Islet of Langerhans (tissue), 1 donor: ENCODE data around the gene MYRFL.
"Not testable (repeated sequence)": the region's sequence is repeated elsewhere in the genome, so short reads cannot be mapped to it uniquely, and the experiment has no call there.

Experiments used
- FAIRE-seq: peaks from one replicate; lab custom pipeline; 2011; peaks lifted over from hg19 to GRCh38; lab: Jason Lieb, UNC

Gene MYRFL

DNA sequence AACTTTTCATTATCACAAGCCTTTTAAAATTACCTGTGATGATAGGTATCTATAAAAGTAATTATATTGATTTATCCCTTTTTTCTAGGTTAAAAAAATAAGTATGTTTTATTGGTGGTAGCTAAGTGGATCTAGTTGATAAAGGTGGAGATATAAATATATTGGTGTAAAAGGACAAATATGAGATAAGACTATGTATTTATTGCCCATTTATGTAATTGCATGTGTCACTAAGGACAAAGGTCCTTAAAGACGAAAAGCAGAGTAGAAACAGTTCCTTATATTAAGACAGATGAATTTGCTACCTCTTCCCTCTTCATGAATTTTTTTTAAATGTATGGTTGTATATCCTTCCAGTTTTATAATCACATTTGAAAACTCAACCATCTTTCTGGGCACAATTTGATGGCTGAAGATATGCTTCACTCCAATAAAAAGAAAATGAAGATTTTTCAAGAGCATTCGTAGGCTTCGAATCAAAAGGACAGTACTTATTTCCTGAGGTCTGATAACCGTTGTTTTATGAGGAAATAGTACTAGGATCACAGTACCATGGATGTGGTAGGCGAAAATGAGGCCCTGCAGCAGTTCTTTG is at the start of gene MYRFL:
Gene MYRFL, plus strand, starts transcription at position 262 of the 595 bp plus-strand sequence. Its CDS starts 291 bp downstream, at position 553.
- no peak for FAIRE-seq

DNA sequence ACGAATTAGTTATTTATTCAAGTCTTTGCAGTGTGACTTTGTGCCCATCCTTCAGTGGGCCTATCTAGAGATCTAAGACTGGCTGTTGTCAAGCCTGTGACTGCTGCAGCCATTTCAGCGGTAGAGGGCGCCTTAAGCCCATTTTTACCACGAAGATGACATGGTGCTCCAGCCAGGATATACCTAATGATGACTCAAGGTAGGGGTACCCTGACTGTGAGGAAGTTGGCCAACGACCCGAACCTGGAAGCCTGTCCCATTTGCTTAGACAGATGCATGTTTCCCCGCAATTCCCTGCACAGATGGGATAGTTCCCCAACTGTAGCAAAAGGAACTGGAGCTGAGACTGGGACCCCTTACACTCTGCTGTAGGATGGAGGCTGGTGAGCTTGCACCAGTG is 45.1 kb upstream of the MYRFL start:
- no peak for FAIRE-seq

DNA sequence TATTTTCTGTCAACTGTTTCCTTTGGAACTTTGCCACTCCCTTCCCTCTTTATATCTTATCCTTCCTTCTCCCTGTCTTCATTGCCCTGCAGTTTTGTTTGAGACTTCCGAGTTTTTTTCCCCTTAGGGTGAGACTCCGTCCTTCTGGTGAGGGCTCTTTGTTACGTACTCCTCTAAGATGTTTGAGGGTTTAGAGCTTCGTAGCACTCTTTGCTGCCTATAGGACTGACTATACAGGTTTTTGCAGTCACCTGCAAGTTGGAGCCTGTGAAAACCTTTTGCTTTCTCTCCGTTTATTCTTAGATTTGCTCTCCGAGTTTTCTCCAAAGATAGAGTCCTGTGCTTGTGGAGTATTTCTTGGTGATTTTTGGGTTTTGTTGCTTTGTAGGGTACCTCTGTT is 41.7 kb upstream of the MYRFL start:
- no peak for FAIRE-seq

DNA sequence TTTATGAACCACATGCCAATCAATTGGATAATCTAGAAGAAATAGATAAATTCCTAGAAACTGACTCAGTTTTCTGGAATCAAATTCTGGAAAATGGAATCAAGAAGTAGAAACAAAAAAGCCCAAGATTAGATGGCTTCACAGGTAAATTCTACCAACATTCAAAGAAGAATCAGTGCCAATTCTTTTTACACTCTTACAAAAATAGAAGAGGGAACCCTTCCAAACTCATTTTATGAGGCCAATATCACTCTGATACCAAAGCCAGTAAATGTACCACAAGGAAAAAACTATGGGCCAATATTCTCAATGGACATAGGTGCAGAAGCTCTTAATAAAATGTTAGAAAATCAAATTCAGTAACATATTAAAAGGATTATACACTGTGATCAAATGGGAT is 35.7 kb upstream of the MYRFL start:
- no peak for FAIRE-seq

DNA sequence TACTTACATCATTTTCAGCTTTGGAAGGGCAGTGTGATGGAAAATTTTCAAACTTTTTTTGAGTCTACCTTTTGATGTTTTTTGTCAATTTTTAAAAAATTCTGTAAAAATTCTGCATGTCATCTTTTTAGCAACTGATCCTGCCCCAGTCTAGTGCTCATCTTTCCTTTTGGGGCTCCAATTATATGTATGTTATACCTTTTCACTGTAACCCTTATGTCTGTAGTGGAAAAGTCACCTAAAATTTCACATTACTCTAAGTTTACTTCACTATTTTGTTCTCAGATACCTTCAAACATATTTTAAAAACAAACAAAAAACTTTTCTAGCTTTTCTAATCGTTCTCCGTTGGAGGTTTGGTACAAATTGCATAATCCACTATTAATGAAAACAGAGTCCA is 32.5 kb upstream of the MYRFL start:
- FAIRE-seq = no peak

DNA sequence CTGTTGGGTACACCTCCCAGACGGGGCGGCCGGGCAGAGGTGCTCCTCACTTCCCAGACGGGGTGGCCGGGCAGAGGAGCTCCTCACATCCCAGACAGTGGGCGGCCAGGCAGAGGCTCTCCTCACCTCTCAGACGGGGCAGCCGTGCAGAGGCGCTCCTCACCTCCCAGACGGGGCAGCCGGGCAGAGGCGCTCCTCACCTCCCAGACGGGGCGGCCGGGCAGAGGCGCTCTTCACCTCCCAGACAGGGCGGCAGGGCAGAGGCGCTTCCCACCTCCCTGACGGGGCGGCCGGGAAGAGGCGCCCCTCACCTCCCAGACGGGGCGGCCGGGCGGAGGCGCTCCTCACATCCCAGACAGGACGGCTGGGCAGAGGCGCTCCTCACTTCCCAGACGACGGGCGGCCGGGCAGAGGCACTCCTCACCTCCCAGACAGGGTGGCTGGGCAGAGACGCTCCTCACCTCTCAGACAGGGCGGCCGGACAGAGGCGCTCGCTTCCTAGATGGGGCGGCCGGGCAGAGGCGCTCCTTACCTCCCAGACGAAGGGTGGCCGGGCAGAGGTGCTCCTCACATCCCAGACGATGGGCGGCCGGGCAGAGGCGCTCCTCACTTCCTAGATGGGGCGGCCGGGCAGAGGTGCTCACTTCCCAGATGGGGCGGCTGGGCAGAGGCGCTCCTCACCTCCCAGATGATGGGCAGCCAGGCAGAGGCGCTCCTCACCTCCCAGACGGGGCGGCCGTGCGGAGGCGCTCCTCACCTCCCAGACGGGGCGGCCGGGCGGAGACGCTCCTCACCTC is 17.7 kb upstream of the MYRFL start:
- FAIRE-seq = not testable (repeated sequence)

DNA sequence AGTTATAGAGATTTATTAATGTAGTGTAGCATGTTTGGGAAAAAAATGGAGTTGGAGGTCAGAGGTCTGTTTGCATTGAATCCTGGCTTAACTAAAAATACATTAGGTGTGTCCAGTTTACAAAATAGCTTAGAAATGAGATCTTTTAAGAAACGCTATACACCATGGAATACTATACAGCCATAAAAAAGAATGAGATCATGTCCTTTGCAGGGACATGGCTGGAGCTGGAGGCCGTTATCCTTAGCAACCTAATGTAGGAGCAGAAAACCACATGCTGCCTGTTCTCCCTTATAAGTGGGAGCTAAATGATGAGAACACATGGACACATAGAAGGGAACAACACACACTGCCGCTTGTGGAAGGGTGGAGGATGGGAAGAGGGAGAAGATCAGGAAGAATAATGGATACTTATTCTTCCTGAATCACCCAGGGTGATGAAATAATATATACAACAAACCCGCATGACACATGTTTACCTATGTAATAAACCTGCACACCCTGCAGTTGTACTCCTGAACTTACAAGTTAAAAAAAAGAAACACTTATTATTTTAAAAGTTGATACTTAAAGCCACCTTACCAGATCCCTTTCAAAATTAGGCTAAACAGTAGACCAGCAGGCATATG is 14.0 kb upstream of the MYRFL start:
- no peak for FAIRE-seq

DNA sequence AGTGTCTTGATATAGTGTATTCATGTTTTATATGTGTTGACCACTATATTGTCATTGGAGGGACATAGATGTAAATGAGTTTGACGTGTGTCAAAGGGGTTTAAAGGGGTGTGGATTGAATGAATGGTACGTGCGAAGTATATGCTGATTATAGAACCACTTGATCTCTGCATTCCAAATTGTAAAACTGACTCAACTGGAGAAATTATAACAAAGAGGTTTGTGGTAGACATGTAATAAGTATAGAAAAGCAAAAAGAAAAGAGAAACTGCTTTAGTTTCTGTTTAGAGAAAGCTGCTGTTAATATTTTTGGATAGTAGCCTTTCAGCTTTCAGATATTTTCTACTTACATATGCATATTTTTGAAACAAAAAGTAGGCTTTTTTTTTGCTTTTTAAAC is 8.9 kb upstream of the MYRFL start:
- FAIRE-seq = no peak

DNA sequence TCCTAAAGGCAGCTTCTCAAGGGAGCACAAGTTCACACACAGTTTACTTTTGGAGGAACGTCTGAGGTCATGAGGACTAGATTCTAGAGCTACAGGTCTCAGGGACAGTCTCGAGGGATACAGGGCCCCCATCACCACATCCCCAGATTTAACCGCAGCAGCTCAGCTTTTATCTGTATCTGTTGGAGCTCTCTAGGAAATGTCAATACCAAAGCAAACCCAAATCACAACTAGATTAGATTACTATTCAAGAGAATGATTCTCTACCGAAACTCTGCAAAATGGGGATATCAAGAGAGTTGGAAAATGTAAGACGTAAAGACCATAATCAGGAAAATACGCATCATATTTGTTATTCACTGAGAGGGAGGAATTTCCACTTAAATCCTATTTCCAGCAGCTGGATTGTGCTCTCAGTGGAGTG is 4.0 kb upstream of the MYRFL start:
- FAIRE-seq = no peak

DNA sequence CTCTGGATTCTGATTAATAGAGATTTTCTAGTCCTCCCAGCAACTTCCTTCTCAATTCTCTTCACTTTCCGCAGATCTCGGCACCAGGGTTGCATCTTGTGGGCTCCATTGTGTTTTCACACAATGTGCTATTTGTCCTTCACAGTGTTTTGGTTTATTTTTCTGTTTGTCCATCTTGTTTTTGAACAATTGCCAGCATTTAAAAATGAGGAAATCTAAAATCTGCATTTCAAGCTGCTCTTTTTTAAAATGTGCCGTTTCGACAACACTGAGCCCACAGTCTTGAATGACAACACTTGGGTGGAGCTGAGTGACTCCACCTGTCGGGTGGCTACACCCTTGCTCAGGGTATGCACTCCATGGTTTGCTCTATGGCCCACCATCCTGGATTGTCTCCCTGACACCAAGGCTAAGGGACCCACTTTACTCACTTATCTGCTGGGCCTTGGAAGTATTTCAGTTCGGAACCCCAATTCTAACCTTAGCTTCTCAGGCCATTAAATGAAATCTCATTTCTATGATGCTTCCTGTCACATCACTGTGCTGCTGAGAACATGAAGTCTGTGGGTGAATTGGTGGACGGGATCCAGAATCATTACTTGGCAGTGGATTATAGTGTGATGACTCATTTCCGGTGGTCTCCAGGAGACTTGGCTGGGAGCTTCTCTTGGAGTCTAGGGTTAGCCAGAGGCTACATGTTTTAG is 3.4 kb upstream of the MYRFL start:
- no peak for FAIRE-seq

DNA sequence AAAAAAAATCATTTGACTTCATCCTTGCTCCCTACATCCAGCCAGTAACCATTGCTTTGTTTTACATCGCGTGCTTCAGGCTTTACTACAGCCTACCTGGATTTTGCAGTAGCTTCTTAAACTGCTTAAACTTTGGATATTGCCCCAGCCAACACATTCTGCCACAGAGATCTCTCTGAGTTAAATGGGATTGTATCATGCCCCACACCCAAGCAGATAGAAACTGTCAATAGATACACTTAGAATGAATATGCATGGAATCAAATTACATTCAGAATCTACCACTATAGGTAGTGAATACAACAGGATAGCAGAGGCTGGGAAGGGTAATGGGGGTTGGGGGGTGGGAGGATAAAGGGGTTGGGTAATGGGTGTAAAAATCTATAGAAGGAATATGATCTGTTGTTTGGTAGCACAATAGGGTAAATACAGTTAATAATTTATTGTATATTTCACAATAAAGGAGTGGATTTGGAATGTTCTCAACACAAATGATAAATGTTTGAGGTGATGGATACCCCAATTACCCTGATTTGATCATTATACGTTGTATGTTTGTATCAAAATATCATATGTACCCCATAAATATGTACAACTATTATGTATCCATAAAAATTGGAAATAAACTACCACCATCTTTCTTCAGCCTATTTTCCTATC is 2.7 kb upstream of the MYRFL start:
- FAIRE-seq = no peak

DNA sequence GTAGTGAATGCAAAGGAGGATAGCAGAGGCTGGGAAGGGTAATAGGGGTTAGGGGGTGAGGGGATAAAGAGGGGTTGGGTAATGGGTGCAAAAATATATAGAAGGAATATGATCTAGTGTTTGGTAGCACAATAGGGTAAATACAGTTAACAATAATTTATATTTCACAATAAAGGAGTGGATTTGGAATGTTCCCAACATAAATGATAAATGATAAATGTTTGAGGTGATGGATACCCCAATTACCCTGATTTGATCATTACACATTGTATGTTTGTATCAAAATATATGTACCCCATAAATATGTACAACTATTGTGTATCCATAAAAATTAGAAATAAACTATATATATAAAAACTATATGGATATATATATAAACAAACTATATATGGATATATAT is 999 bp upstream of the MYRFL start:
- FAIRE-seq = no peak

DNA sequence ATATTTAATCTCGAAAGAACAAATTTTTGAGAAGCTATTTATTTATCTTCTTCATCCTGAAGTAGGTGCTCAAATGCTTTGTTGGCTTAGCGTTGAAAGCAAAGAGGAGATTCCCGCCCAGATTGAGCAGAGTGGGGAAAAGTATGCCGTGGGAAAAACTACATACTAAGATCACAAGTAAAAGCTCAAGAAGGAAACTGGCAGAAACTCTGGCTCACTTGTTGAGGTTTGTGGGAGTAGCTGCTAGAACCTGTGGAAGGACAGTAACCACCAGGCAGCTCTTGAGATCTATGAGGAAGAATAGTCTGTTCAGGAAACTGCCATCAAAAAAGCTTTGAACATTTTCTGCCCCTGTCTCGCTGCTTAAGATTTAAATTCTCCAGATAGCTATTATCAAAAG is 3.9 kb downstream of the MYRFL start:
- FAIRE-seq = no peak

DNA sequence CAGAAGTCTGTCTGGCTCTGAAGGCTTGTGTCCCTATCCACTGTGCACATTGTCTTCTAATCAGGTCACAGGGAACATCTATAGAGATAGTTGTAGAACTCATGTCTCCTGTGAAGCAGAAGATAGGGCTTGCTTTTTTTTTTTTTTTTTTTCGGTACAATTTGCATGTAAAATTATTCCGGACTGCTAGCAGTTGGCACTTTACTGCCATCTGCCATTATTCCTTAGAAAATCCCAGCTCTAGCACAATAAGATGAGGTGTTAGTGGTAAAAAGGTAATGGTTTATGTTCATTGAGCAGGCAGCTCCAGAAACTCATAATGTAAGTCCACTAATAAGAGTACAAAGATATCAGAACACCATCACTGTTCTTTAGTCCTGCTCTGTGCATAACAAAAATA is 8.7 kb downstream of the MYRFL start:
- FAIRE-seq = no peak

DNA sequence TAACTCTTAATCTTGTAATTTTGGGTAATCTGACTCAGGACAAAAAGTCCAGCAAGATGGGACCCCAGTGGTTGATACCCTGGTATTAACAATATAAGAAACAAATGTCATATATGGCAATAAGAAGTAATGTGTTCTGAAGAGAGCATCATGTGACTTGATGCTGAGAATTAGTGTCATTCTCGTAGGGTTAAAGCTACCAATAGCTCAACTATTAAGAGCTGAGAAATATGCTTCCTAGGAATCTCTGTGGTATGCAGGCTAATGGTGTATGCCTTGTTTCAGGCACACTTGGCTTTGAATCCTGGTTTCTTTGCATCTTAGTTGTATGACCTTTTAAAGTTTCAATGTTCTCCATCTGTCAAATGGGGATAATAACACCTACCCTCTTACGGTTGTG is 9.1 kb downstream of the MYRFL start:
- no peak for FAIRE-seq

DNA sequence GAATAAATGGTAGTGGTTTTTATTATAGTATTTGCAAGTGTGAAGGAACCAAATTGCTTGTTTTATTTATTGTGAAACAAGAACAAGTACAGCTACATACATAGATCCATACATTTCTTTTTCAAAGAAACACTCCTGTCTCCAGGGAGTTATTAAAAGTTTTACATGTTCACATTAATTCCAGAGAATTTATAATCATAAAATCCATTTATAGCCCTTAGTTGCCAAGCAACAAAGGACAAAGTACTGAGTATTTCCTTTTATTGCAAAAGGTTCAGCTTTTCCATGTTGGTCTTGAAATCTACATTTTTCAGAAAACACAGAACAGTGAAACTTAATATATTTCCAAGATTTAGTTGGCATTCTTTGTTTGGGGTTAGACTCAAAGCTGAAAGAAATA is 9.5 kb downstream of the MYRFL start:
- peak; percentile 64 for FAIRE-seq

DNA sequence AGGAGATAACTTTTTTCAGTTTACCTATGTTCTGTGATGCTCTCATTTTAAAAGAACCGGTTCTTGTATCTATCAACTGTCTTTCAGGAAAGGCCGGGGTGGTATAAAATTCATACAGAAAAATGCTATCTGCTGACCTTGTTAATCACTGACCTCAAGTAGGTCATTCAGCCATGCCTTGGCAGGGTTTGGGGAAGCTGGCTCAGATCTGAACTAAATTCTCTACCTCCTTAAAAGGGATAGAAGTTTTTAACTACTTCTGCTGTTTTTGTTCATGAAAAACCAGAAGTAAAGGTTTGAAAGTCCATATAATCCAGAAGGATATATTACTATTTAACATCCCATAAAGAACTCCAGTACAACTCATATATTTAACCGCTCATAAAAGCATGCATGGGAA is 10.1 kb downstream of the MYRFL start:
- FAIRE-seq = no peak

DNA sequence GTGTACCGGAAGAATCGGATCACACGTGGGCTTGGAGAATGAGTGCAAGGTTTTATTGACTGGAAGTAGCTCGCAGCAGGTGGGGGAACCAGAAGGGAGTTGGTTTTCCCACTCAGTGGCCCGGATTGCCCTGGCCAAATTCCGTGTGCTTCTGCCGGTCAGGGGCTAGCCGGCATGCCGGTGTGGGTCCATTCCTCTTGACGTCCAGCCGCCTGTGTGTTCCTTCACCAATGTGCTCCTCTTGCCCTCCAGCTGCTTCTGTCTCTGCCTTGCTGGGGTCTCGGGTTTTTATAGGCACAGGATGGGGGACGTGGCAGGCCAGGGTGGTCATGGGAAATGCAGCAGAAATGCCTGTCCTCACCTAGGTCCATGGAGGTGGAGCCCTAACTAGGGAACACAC is 11.0 kb downstream of the MYRFL start:
- FAIRE-seq = no peak

DNA sequence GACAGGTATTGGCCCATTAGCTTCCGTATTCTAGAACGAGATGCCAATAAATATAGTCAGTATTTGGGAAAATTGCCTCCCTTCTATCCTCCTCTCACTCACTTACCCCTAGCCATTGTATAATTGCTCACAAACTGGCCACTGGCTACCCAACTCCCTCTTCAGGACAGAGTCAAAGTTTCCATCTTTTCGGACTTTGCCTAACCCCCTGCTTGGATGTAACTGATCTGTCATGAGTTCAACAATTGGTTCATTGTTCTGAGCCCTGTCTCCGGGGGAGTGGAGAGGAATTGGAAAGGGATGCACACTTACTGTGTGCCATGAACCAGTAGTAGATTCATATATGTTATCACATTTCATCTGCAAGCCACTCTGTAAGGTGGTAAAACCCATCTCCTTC is 12.2 kb downstream of the MYRFL start:
- FAIRE-seq = no peak

DNA sequence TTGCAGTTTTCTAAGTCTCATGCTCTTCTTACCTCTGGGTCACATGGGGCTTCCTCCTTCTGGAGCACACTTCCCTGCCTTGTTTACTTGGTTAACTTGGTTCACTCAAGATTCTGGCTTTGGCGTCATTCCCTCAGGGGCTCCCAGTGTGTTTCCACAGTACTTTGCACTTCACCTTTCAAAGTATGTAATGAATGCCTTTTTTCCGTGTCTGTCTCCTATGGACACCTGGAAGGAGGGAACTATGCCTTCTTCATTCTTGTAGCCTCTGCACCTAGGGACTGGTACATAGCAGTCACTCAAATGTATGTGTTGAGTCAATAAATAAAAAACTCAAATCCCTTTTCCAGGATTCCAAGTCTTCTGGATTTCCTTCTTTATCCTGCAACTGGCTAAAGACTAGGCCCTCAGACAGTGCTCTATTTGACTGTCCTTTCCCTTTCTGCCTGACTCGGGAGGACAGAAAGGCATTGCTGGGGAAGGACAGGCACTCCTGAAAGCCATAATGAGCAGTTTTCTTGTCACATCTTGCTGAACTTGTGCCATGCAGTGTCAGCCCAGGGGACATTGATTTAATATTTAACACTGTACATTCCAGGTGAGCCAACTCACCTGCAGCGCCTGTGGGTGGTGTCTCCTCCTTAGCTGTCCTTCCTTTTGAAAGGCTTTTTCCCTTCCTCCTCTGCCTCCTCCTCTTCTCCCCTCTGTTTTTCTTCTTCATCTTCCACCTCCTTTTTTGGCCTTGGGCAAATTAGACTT is 12.8 kb downstream of the MYRFL start:
- no peak for FAIRE-seq

DNA sequence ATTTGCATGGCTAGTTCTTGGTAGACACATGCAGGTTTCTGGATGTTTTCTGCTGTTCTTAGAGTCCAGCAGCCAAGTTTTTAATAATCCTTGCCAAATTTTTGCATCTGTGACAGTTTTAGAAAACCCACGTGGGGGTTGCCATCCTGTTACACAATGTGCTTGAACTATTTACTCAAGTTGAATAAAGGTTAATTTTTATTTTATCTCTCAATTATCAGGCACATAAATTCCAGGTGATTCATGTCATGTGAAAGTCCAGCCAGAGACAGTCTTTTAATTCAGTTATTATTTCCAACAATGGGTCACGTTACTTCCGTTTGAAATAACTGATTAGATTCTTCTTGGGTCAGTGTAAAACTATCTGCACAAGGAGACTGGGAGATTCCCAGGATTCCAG is 15.7 kb downstream of the MYRFL start:
- FAIRE-seq = no peak

DNA sequence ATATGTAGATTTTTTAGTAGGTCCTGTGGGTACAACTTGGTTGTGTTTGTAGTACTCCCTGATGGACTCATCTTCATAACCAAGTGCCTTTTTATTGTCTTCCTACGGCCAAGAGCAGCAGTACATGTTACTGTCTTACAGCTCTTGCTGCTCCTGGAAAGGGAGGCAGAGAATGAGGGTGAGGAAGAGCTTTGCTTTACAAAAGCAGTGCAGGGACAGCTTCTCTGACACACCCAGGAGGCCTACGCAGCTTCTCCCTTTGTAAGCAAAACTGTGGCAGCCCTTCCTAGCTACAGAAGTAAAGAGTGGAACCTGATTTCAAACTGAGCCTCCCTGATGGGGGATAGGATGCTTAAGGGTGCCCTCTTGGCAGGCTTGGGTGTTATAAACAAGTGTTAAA is 18.6 kb downstream of the MYRFL start:
- FAIRE-seq = no peak
